Measurements from ENCODE around the gene IFNA1.

IFNA1 gene
- long read RNA-seq: 0 reads

DNA sequence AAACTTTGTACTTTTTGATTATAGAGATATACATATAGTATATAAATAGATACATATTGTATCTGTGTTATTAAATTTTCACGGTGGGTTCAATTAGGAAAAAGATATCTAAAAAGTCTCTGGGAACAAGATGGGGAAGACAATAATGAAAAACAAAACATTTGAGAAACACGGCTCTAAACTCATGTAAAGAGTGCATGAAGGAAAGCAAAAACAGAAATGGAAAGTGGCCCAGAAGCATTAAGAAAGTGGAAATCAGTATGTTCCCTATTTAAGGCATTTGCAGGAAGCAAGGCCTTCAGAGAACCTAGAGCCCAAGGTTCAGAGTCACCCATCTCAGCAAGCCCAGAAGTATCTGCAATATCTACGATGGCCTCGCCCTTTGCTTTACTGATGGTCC lies at the start of gene IFNA1:
TSS of gene IFNA1 (plus strand) at position 301 of the 400 bp plus-strand sequence. CDS start at position 370, 69 bp downstream.
- H3K27me3 ChIP-seq (ENCODE audit: insufficient read depth, poor library complexity, severe bottlenecking): no peaks in the 10 kb centered on the region
- DNase-seq (ENCODE audit: low read depth in 1 of 2, low spot score in 1 of 2): no peak
- H3K4me3 ChIP-seq (replicated peaks; ENCODE audit: insufficient read depth, low read length): no peak within 1 kb of the TSS
- no peak within 1 kb of the TSS for H3K27ac ChIP-seq (replicated peaks)
- TF ChIP-seq GABPA (IDR thresholded peaks at IDR 0.05; ENCODE audit: low read depth) (no peak), POLR2AphosphoS5 (IDR thresholded peaks at IDR 0.05; ENCODE audit: low read depth) (no peak), SPI1 (IDR thresholded peaks at IDR 0.05; ENCODE audit: borderline replicate concordance, low read depth) (no peak)
- TF ChIP-seq, protein P1, sequence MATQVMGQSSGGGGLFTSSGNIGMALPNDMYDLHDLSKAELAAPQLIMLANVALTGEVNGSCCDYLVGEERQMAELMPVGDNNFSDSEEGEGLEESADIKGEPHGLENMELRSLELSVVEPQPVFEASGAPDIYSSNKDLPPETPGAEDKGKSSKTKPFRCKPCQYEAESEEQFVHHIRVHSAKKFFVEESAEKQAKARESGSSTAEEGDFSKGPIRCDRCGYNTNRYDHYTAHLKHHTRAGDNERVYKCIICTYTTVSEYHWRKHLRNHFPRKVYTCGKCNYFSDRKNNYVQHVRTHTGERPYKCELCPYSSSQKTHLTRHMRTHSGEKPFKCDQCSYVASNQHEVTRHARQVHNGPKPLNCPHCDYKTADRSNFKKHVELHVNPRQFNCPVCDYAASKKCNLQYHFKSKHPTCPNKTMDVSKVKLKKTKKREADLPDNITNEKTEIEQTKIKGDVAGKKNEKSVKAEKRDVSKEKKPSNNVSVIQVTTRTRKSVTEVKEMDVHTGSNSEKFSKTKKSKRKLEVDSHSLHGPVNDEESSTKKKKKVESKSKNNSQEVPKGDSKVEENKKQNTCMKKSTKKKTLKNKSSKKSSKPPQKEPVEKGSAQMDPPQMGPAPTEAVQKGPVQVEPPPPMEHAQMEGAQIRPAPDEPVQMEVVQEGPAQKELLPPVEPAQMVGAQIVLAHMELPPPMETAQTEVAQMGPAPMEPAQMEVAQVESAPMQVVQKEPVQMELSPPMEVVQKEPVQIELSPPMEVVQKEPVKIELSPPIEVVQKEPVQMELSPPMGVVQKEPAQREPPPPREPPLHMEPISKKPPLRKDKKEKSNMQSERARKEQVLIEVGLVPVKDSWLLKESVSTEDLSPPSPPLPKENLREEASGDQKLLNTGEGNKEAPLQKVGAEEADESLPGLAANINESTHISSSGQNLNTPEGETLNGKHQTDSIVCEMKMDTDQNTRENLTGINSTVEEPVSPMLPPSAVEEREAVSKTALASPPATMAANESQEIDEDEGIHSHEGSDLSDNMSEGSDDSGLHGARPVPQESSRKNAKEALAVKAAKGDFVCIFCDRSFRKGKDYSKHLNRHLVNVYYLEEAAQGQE (IDR thresholded peaks at IDR 0.05; ENCODE audit: insufficient replicate concordance, low read depth): no peak
- TF ChIP-seq, protein P2, sequence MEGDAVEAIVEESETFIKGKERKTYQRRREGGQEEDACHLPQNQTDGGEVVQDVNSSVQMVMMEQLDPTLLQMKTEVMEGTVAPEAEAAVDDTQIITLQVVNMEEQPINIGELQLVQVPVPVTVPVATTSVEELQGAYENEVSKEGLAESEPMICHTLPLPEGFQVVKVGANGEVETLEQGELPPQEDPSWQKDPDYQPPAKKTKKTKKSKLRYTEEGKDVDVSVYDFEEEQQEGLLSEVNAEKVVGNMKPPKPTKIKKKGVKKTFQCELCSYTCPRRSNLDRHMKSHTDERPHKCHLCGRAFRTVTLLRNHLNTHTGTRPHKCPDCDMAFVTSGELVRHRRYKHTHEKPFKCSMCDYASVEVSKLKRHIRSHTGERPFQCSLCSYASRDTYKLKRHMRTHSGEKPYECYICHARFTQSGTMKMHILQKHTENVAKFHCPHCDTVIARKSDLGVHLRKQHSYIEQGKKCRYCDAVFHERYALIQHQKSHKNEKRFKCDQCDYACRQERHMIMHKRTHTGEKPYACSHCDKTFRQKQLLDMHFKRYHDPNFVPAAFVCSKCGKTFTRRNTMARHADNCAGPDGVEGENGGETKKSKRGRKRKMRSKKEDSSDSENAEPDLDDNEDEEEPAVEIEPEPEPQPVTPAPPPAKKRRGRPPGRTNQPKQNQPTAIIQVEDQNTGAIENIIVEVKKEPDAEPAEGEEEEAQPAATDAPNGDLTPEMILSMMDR (IDR thresholded peaks at IDR 0.05; ENCODE audit: insufficient read depth, low read length): no peak

DNA sequence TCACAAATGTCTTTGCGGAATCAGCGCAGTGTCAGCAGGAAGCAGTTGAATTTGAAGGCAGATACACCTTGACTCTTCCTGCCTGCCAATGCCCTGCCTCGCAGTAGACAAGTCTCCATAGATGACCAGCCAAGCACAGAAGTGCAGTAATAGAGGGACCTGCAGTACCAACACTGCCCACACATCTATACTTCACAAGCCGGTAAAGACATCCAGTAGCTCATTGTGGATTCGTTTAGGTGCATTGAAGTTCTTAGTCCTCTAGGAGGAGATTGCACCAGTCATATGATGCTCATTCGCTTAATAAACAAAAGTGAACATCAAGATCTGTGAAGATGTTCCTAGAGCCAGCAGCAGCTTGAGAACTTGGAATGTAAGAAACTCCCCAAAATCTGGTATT lies 48.0 kb upstream of the IFNA1 start:
- Histone ChIP-seq H3K27ac (replicated peaks) (no peak overlapping the region), H3K27me3 (ENCODE audit: insufficient read depth, poor library complexity, severe bottlenecking) (no peaks in the 10 kb centered on the region), H3K4me3 (replicated peaks; ENCODE audit: insufficient read depth, low read length) (no peak overlapping the region)
- DNase-seq (ENCODE audit: low read depth in 1 of 2, low spot score in 1 of 2): no peak
- TF ChIP-seq, protein P1 (IDR thresholded peaks at IDR 0.05; ENCODE audit: insufficient replicate concordance, low read depth): no peak

DNA sequence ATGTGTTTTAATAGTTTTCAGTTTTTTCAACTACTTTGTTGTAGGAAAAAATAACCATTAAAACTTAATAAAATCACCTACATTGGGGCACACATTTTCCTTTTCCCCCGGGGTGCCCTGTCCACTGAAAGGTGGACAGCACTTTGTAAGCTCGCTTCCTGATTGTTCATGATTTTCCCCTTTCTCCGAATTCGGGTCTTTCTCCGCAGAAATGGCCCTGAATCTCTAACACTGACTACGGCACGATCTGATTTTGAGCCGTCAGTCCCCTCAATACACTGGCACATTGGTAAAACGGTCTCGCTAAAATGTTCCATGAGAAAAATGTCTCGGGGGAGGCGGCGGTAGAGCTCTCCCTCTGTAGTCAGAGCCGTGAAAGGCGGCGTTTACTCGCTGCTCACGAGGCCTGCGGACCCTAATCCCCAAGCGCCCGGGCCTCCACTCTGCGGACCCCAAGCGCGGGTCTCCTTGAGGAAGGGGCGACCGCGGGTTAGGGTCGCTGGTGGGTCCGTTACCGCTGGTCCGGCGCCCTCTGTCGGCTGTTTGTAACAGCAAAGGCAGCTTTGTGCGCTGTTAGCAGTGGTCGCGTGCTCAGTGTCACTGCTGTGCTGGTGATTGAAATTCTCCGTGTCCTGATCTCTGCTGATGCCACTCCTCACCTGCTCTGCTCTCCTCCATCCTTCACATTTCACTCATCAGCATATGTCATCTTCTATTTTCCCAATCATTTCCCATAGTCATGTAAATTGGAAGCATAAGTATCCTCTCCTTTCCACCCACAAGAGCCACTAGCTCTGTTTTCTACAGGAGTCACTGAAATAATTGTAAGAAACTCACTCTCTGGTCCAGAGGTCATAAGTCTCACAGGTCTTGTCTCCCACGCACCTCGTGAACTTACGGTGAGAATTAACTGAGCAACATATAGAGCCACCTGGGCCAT lies 44.2 kb upstream of the IFNA1 start:
- TF ChIP-seq, protein P2 (IDR thresholded peaks at IDR 0.05; ENCODE audit: insufficient read depth, low read length): peak; percentile 31
- no peak for TF ChIP-seq GABPA (IDR thresholded peaks at IDR 0.05; ENCODE audit: low read depth)
- TF ChIP-seq, protein P1 (IDR thresholded peaks at IDR 0.05; ENCODE audit: insufficient replicate concordance, low read depth): no peak
- Histone ChIP-seq H3K27ac (replicated peaks) (no peak overlapping the region), H3K4me3 (replicated peaks; ENCODE audit: insufficient read depth, low read length) (peak overlapping the region; percentile 55), H3K27me3 (ENCODE audit: insufficient read depth, poor library complexity, severe bottlenecking) (no peaks in the 10 kb centered on the region)
- DNase-seq (ENCODE audit: low read depth in 1 of 2, low spot score in 1 of 2): peak in 1 of 2 experiments; percentile 25
